ENCODE measurements around the gene DIRAS3.

- TF ChIP-seq ZNF274 (IDR thresholded peaks at IDR 0.05; ENCODE audit: low read depth, low read length), result no peak
- TF ChIP-seq SUZ12 (IDR thresholded peaks at IDR 0.05; ENCODE audit: extremely low read depth, insufficient read depth, insufficient read length), result no peak
Measured at GRCh38 chr1:68065766-68066165, 15.3 kb upstream of the DIRAS3 start.
